GM19452 (cell line): ENCODE results near the gene LCN2.
"Not testable (repeated sequence)": the region's sequence is repeated elsewhere in the genome, so short reads cannot be mapped to it uniquely, and the experiment has no call there.

Experiments used
- ATAC-seq: cut with Tn5 transposase; IDR thresholded peaks from one replicate; pipeline ENCODE4 v1.9.1; 2021; ENCODE audit not compliant: unreplicated experiment

Gene LCN2

DNA sequence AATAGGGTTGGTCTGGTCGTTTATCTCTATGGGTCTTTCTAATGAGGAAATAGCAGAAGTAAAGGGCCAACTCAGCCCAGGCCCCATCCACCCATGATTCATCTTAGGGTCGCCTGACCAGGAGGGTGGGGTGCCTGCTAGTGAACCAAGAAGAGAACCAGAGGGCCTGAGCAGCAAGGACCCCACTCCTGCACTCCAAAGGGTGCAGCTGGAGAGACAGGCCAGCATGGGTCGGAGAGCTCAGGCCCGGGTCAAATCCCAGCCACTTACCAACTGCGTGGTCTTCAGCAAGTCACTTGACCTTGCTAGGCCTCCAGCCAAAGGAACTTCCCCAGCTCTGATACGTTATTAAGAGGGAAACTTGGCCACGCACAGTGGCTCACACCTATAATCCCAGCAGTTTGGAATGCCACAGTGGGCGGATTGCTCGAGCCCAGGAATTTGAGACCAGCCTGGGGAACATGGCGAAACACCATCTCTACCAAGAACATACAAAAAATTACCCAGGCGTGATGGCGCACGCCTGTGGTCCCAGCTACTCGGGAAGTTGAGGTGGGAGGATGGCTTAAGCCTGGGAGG is 15.1 kb downstream of the LCN2 start:
- ATAC-seq: no peak

DNA sequence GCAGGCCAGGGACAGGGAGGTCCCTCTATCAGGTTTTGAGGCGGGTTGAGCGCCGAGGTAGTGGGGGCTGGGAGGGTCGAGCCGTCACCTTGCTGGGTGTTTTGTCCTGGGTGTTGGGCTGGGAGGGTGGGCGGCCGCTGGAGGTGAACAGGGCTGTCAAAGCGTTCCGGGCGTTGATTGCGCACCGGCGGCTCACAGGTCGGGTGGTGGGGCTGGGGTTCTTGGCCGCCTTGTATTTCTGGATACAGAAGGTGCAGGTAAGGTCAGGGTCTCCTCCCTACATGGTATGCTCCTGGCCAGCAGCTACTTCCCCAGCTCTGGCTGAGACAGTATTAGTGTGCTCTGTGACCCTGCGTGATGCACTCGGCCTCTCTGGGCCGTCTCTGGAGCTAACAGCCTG is 16.9 kb downstream of the LCN2 start:
- no peak for ATAC-seq

DNA sequence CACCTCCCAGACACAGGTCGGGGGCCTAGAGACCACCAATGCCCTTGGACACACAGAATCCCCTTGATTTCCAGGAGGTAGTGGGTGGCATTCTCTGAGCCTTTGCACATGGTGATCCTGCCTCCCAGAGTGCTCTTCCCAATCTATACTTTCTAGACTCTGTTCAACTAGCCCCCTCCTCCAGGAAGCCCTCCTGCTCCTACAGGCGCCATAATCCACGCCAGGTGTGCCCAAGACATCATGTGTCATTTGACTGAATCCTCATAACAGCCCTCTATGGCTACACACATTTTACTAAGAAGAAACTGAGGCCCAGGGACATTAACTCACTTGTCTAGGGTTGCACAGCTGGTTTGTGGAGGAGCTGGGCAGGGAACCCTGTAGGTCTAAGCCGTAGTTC is 18.0 kb downstream of the LCN2 start:
- no peak for ATAC-seq

DNA sequence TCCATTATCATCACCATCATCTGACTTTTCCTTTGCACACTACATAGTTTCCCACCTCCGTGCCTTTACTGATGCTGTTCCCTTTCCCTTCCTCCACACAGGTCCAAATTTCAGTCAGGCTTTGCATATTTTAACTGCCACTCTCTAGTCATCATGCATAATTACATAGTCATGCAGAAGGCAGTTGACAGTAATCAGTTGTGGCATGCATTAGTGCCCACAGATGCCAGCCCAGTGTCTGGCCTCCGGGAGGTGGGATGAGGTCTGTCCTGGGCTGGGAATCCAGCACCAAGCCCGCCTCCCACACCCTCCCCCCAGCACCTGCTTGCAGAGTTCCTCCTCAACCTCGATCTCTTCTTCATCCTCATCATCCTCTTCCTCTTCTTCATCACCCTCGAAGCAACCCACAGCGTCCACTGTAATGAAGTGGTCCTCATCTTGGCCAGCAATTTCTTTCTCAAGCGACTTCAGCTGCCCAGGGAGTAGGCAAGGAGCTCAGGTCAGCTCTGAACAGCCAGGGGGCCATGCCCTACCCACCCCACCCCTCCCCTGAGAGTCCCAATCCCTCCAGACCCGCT is 19.6 kb downstream of the LCN2 start:
- ATAC-seq: no peak

DNA sequence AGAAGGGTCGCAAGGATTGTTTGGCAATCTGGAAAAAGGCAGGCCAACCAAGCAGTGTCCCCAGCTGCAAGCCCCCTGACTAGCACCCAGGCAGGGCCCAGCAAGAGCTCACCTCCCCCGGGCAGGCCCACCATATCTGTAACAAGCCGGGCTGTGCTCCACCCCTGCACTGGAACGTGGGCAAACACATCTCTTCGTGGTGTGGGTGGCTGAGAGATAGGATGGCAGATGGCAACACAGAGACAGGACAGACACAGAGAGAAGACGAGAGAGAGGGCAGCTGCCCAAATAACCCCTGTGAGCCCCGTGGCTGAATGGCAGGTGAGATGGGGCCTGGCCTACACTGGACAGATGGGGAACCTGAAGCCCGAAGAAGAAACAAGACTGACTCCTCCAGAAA is 20.2 kb downstream of the LCN2 start:
- no peak for ATAC-seq

DNA sequence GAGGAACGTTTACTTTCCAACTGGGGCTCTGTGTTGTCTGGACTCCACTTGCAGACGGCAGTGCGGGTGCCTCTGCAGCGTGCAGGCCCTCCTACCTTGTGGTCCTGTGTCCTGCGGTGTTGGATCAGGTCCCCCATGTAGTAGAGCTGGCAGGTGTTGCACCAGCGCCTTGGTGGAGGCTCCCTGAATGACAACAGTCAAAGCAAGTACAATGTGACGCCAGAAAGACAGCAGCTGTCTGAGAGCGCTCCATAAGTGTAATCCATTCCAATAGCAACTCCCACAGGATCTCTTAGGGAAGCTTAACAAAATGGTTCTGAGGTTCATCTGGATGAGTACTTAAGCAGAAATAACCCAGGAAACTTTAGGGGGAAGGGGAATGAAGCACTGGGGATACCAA is 20.7 kb downstream of the LCN2 start:
- no peak for ATAC-seq

DNA sequence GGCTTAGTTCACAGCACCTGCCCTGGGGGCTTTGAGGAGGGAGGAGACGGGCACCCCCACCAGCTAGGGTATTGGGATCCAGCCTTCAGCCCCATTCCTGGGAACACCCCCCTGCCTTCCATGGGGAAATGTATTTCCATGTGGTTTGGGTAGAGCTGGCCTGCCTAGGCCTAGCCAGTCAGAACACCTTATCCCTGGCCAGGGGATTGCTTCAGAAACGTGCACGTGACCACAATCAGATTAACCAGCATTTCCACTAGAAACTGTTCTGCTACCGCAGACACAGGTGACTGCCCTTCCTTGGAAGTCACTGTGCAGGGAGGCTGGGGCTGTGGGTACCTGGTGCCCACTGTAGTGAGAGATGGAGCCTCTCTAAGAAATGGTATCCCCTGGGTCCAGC is 24.8 kb downstream of the LCN2 start:
- ATAC-seq: no peak

DNA sequence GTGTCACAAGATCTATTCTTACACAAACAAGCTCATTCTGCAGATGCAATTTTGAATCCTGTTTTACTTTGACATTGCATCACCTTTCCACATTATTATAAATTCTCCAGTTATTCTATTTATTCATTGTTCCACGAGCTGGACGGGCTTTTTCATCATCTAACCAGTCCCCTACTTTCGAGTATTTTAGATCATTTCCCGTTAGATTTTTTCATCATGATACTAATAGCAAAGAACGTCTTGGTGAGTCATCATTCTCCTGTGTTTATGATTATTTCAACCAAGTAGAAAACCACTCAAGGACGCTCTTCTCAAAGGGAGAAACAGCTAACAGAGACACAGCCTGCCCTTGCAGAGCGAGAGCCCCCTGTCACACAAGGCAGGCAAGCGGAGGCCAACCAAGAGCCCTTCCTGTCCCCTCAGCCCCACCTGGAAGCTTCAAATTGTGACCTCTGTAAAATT is 25.9 kb downstream of the LCN2 start:
- ATAC-seq: no peak

DNA sequence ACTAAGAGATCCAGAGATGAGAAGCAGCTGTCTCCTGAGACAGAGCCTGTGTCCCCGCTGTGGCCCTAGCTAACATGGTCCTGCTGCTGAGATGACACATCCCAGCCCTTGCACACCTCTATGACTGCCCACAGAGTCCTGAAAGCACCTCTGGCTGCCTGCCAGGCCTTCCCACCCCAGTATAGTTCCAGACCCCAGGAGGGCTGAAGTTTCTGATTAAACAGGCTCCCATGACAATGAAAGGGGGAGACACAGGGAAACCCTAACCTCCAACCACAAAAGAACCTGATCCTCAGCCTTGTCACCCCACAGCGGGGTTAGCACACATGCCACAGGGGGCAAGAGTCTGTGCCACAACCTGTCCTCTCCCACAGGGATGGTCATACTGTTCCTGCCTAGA is 26.5 kb downstream of the LCN2 start:
- no peak for ATAC-seq

DNA sequence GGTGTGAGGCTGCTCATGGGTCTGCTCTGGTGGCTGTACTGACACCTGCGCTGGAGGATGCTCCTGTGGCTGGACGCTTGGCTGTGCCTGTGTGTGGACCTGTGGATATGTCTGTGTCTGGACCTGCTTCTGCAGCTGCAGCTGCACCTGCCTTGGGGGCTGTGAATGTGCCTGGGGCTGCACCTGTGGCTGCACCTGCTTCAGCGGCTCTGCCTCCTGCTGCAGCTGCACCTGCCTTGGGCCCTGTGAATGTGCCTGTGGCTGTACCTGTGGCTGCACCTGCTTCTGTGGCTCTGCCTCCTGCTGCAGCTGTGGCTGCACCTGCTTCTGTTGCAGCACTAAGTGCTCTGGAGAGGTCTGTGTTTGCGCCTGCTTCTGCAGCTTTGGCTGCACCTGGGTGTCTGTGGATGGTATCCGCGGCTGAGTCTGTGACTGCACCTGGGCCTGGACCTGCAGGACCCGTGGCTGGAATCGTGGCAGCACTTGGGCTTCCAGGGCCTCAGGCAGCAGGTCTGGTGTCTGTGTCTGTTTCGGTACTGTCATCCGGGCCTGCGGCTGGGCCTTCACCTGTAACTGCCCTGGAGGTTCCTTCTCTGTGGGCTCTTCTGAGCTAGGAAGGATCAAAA is 29.7 kb downstream of the LCN2 start:
- no peak for ATAC-seq

DNA sequence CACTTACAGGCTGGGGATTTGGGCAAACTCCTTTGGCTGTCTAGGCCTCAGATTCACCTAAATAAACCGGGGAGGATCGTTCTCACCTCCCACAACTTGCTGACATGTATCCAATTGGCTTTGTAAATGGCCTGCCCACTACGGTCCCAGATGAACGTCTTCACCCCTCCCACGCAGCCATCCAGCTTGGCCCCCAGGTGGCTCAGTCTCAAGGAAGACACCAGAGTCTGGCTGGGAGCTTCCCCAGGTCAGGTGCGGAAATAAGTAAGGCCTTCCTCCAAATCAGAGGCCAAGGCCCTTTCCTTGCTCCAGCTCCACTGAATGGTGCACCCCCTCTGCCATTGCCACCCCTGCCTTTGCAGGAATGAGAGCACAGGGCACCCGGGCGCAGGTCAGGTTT is 30.7 kb downstream of the LCN2 start:
- ATAC-seq: no peak

DNA sequence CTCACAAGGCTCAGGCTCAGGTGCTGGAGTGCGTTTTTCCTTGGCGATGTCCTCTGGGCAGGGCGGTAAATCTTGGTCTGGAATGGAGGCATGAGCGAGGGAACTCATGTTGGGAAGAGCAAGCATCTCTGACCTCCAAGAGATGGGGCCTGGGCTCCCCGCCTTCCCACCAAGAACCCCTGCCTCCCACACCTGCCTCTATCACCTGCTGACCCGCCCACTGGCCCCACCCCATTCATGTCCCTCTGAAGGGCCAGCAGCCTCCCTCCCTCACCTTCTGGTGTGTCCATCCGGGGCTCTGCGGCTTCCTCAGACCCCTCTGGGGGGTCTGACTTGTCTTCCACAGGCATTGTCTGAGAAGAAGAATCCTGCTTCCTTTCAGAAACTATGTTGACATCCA is 31.2 kb downstream of the LCN2 start:
- no peak for ATAC-seq

DNA sequence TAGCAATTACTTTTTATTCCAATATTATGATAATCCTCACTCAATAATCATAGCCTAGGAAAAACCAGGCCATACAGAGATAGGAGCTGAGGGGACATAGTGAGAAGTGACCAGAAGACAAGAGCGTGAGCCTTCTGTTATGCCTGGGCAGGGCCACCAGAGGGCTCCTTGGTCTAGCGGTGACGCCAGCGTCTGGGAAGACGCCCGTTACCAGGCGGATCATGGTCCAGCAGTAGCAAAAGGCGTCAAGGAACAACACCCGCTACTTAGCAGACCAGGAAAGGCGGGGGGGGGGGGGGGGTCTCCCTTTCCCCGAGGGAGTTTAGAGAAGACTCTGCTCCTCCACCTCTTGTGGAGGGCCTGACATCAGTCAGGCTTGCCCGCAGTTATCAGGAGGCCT is 32.2 kb downstream of the LCN2 start:
- ATAC-seq: not testable (repeated sequence)

DNA sequence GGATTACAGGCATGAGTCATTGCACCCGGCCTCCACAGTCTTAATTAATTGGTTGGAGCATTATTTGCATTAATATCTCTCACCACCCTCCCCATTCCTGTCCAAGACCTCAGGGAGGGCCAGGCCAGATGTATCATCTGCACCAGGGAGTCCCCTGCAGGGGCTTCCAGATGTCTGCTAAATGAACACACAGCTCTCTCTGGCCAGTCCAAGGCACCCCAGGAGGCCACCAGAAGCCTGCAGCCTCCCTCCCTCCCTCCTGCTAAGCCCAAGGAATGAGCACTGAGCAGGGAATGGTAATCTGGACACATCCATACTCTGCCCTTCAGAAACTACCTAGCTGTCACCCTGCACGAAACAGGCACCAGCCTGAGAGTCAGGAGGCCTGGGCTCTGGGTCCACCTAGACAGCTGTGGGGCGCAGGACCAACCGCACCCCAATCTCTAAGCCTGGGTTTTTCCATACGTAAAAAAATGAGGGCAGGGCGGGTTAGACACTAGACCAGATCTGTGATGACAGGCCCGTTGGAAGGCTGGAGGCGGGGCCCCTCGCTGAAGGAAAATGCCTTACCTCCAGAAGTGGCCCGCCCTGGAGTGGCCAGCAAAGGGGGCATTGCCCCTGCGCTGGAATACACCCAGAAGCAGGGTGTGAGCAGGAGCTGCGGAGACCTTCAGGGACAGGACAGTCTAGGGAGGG is 33.8 kb downstream of the LCN2 start:
- no peak for ATAC-seq

DNA sequence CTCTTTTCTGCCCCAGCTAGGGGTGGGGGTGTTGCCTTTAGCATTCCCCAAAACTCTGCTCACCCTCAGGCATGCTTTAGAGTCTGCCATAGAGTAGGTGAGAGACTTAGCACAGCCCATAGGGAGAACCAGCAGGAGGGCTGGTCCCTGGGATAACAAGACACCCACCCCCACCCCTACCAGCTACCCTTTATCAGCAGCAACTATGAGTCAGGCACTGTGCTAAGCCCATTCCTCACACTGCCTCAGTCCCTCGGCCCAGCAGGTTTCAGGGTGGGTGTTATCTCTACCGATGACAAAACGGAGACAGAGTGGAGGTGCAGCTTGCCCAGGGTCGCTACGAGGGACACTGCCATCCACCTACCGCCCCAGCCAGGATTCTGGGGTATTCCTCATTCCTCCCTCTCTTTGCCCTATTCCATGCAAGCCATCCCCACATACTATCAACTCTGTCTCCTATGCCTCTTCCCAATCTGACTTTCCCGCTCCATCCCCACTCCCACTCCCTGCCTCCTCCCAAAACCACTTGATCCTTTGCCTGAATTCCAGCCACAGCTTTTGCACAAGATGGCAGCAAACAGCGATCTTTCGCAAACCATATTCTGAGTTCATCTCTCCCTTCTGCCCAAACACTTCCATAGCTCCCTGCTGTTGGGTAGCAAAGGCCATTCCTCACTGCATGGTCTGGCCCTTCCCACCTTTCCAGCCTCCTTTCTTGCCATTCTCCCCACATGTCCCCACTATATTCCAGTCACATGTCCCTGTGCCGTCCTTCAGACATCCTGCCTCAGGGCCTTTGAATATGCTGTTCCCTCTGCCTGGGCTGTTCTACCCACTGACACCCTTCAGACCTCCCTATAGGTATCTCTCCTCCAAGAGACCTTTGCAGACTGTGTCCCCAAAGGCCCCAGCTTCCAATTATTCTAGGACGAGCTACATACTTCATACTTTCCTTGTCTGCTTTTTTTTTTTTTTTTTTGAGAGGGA is 37.0 kb downstream of the LCN2 start:
- ATAC-seq: no peak

DNA sequence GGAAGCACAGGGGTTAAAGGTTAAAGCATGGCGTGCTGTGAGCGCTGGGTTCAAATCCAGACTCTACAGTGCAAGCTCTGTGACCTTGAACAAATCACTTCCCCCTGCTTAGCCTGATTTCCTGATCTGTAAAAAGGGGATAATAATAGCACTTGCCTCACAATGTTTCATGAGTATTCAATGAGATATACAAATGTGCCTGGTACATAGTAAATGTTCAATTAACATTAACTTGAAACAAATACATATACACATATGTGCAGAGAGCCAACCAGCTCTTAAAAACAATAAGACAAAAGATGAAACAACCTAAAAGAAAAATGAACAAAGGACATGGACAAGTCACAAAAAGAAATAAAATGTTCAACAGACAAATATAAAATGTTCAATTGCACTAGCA is 38.1 kb downstream of the LCN2 start:
- no peak for ATAC-seq

DNA sequence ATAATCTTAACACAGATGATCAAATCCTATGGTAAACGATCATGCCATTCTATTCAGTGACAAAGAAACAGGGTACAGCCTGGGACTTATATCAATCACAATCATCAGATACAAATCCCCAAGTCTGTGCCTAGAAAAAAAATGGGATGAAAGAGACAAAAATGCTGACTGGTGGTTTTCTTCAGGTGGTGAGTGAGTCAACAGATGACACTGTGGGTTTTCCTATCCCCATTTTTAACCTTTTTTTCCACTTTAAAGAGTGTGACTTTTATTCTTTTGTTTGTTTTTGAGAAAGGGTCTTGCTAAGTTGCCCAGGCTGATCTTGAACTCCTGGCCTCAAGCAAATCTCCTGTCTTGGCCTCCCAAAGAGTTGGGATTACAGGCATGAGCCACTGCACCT is 39.0 kb downstream of the LCN2 start:
- ATAC-seq: no peak

DNA sequence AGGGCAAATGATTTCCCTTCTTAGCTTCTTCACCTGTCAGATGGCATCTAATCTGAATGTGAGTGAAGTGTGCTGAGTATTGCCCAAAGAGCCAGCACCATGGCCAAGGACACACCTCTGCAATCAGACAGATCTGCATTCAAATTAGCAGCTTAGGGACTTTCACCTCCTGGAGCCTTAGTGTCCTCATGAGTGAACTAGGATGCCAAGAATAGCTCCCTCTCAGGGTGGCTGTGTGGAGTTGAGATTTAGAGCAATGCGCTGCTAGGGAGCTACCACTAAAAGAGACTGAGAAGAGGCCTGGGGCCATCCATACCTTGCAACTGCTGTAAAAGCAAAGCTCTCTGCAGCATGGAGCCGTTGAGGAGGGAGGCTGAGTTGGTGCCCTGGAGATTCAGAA is 40.8 kb downstream of the LCN2 start:
- no peak for ATAC-seq

DNA sequence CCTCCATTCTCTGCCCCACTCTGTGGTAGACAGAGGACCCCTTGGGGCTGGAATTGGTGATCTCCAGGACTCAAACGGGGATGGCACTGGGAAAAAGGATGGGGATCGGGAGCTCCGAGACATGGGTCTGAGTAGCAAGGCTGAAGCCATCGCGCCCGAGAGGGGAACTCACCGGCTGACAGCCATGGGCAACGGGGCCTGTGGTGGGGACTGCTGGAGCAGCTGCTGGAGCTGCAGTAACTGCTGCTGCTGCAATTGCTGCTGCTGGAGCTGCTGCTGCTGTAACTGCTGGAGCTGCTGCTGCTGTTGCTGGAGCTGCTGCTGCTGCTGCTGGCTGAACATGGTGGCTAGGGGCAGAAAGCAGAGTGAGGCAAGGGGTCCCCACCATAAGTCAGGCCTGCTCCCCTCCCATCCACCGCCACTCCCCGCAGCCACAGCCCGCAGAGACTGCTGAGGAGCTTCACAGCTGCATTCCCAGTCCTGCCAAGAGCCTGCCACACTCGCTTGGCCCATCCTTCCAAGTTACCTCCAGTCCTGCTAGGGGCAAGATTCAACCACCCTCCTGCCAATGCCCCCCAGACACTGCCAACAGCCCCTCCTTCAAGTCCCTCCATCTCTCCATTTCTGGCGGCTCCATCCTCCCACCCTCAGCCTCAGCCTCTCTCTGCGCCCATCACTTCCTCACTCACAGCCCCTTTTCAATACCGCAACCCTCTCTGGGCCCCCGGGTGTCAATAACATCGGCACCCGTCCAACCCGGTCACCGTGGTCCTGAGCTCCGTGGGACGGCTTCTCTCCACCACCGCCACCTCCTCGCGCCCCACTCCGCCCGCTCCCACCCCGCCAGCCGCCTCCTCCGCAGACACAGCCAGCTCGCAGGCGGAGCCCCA is 41.5 kb downstream of the LCN2 start:
- peak; percentile 33 for ATAC-seq

DNA sequence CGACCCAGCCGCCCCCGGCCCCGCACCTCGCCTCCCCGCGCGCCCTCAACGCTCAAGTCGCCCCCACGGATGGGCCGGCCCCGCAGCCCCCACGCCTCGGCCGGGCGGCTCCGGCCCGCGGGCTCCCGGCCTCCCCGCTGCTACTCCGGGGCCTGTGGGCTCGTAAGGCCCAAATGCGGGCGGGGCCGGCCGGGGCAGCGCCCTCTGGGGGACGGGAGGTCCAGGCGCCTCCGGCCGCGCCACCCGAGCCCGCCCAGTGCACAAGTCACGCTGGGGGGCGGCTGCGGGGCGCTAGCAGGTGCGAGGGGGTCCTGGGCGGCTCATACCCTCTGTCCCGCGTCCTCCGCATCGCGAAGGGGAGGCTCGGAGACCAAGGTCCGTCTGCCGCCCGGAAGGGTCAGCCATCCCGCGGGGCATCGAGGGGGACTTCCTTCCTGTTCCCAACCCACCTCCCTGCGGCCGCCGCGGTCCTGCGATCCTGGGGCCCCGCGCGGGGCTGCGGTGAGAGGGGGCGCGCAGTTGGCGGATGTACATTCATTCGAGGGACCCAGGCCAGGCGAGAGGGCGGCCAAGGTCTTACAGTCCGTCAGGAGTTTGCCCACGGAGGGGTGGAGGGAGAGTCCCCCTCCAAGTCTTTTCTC is 42.3 kb downstream of the LCN2 start, which contains the start of gene CIZ1:
Gene CIZ1 (minus strand): TSS at position 167 of the 641 bp plus-strand sequence. CDS start 715 bp downstream, outside the sequence.
- peak; percentile 86 for ATAC-seq
